ENCODE results near the gene PRAC2.

Gene PRAC2

GRCh38 chr17:48734333-48735061 lies 11.5 kb downstream of the PRAC2 start:
- no peak for DNase-seq

GRCh38 chr17:48735062-48735351 lies 12.0 kb downstream of the PRAC2 start:
- DNase-seq = no peak

GRCh38 chr17:48737330-48738043 lies 14.5 kb downstream of the PRAC2 start:
- DNase-seq = no peak

GRCh38 chr17:48738424-48738802 lies 15.4 kb downstream of the PRAC2 start:
- DNase-seq = no peak

GRCh38 chr17:48738803-48739526 lies 16.0 kb downstream of the PRAC2 start:
- DNase-seq = no peak

- no peak for DNase-seq
Measured at GRCh38 chr17:48740537-48740936, 17.6 kb downstream of the PRAC2 start.

- no peak for DNase-seq
Measured at GRCh38 chr17:48745381-48746275, 22.6 kb downstream of the PRAC2 start.

- no peak for DNase-seq
Measured at GRCh38 chr17:48746916-48747444, 24.0 kb downstream of the PRAC2 start.

GRCh38 chr17:48747445-48748363 lies 24.7 kb downstream of the PRAC2 start:
- DNase-seq = no peak

GRCh38 chr17:48748718-48749566 lies 26.0 kb downstream of the PRAC2 start:
- DNase-seq = no peak

GRCh38 chr17:48749621-48750553 lies 26.9 kb downstream of the PRAC2 start:
- no peak for DNase-seq

- no peak for DNase-seq
Measured at GRCh38 chr17:48751172-48751571, 28.2 kb downstream of the PRAC2 start.

GRCh38 chr17:48751733-48752398 lies 28.9 kb downstream of the PRAC2 start:
- DNase-seq = no peak

GRCh38 chr17:48752399-48753288 lies 29.7 kb downstream of the PRAC2 start:
- DNase-seq = no peak

GRCh38 chr17:48753794-48754499 lies 31.0 kb downstream of the PRAC2 start:
- DNase-seq = no peak

GRCh38 chr17:48754500-48755261 lies 31.7 kb downstream of the PRAC2 start:
- no peak for DNase-seq

Data from stimulated activated CD4-positive, alpha-beta T cell treated with anti-CD3 and anti-CD28 coated beads, Interleukin-4, amount 100 ng/mL, for 24 hours (primary cell).